ENCODE data around the gene IQCK.
"Not testable (repeated sequence)": the region's sequence is repeated elsewhere in the genome, so short reads cannot be mapped to it uniquely, and the experiment has no call there.

Gene IQCK

GRCh38 chr16:19716728-19717127, 1.3 kb upstream of the IQCK start:
- H3K4me1 ChIP-seq: peaks cover 12% of the 10 kb centered on the region
- not testable (repeated sequence) for H3K9me3 ChIP-seq; DNase-seq (ENCODE audit: low spot score in 2 of 2); H3K27me3 ChIP-seq (ENCODE audit: low read depth)
- H3K36me3 ChIP-seq (replicated peaks): peaks cover 36% of the 10 kb centered on the region
- in situ Hi-C loops (cut with MboI; ENCODE audit: low sequenced_read_pairs): loop anchor here (5.0 kb wide), 1 partner anchor 171 kb away; no protein-coding TSS in a partner anchor
- peak overlapping the region; percentile 84 for H3K4me3 ChIP-seq

DNA sequence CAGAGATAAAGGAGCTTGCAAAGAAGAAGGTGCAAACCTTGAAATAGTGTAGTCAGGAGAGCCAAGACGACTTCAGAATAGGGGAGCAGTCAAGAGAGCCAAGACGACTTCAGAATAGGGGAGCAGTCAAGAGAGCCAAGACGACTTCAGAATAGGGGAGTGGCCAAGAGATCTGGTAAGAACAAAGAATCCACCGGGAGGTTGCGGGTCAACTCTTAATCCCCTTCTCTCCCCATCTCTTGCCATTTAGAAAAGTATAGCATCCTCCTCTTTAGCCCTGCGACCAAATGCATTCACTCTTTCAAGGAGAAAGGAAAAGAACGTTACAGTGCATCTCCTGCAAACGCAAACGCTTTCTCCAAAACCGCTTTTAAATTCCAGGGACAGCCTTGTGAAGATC, 757 bp upstream of the IQCK start:
- Histone ChIP-seq H3K36me3 (replicated peaks) (peaks cover 30% of the 10 kb centered on the region), H3K4me3 (peak overlapping the region; percentile 84), H3K4me1 (peaks cover 12% of the 10 kb centered on the region), H3K27me3 (ENCODE audit: low read depth) (no peaks in the 10 kb centered on the region), H3K9me3 (no peaks in the 10 kb centered on the region)
- in situ Hi-C loops (cut with MboI; ENCODE audit: low sequenced_read_pairs): loop anchor here (5.0 kb wide), 1 partner anchor 170 kb away; no protein-coding TSS in a partner anchor
- DNase-seq (ENCODE audit: low spot score in 2 of 2): peak in 1 of 2 experiments; percentile 30

DNA sequence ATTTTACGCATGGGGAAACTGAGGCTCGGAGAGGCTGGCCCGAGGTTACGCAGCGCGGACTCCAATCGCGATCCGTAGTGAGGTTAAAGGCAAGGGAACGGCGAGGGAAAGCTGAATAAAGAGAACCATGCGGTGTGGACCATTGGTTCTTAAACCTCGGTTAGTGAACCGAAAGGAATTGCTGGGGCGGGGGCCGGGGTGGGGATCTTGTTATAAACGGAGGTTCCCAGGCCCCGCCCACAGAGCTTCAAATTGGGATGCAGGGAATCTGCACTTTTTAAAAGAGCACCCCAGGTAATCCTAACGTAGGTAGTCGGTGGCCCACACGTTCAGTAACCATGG, 524 bp downstream of the IQCK start:
- Histone ChIP-seq H3K27me3 (ENCODE audit: low read depth) (no peaks in the 10 kb centered on the region), H3K4me3 (peak overlapping the region; percentile 84), H3K4me1 (peaks cover 12% of the 10 kb centered on the region), H3K36me3 (replicated peaks) (peaks cover 20% of the 10 kb centered on the region), H3K9me3 (no peaks in the 10 kb centered on the region)
- in situ Hi-C loops (cut with MboI; ENCODE audit: low sequenced_read_pairs): loop anchor here (5.0 kb wide), 1 partner anchor 169 kb away; no protein-coding TSS in a partner anchor
- DNase-seq (ENCODE audit: low spot score in 2 of 2): peak; percentile 27 to 56

DNA sequence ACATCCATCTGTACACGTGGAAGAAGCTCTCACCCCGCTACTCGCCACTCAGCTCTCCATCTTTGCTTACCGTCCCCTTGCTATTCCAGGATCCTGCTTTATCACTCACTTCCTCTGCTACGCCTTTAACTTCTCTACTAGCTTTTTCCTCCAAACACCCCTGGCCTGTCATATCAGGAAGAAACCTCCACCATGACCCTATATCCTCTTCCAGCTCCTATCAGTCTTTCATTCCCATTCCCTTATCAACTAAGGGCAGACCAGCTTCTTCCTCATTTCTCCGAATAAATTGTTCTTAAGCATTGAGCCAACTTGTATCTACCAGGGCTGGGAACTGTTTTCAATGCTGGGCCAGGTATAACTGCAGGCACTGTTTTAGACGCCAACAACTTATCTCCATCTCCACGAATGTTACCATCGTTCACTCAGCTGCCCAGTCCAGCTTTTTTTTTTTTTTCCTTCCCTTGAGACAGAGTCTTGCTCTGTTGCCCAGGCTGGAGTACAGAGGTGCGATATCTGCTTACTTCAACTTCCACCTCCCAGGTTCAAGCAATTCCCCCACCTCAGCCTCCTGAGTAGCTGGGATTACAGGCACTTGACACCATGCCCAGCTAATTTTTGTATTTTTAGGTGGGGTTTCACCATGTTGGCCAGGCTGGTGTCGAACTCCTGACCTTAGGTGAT, 4.3 kb downstream of the IQCK start:
- Histone ChIP-seq H3K36me3 (replicated peaks) (no peaks in the 10 kb centered on the region; the same call in 1 of the 2 replicates), H3K27me3 (ENCODE audit: low read depth) (no peaks in the 10 kb centered on the region), H3K4me3 (no peak overlapping the region), H3K9me3 (no peaks in the 10 kb centered on the region), H3K4me1 (peaks cover 6% of the 10 kb centered on the region)
- no peak for DNase-seq (ENCODE audit: low spot score in 2 of 2)
- in situ Hi-C loops (cut with MboI; ENCODE audit: low sequenced_read_pairs): no loop called here

DNA sequence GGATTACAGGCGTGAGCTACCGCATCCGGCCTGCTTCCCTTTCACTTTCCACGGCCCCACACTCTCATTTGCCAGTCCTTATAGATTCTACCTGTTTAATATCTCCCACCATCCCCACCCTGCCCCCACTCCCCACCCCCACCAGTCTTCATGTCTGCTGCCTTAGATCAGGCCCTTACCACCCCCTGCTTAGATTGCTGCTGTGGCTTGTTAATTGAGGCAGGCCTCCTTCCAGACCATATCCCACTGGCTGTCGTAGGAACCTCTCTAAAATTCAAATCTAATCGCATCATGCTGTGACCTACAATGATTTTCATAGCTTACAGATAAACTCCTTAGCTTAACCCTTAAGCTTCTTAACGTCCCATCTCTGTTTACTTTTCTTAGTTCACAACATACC, 4.9 kb downstream of the IQCK start:
- in situ Hi-C loops (cut with MboI; ENCODE audit: low sequenced_read_pairs): no loop called here
- Histone ChIP-seq H3K36me3 (replicated peaks) (no peaks in the 10 kb centered on the region), H3K9me3 (no peaks in the 10 kb centered on the region), H3K4me1 (peaks cover 6% of the 10 kb centered on the region), H3K4me3 (no peak overlapping the region), H3K27me3 (ENCODE audit: low read depth) (no peaks in the 10 kb centered on the region)
- DNase-seq (ENCODE audit: low spot score in 2 of 2): no peak

GRCh38 chr16:19728636-19728965, 10.5 kb downstream of the IQCK start:
- no peaks in the 10 kb centered on the region for H3K4me1 ChIP-seq
- H3K36me3 ChIP-seq (replicated peaks): no peaks in the 10 kb centered on the region
- no peaks in the 10 kb centered on the region for H3K27me3 ChIP-seq (ENCODE audit: low read depth)
- H3K4me3 ChIP-seq: no peak overlapping the region
- in situ Hi-C loops (cut with MboI; ENCODE audit: low sequenced_read_pairs): no loop called here
- no peak for DNase-seq (ENCODE audit: low spot score in 2 of 2)
- H3K9me3 ChIP-seq: no peaks in the 10 kb centered on the region

DNA sequence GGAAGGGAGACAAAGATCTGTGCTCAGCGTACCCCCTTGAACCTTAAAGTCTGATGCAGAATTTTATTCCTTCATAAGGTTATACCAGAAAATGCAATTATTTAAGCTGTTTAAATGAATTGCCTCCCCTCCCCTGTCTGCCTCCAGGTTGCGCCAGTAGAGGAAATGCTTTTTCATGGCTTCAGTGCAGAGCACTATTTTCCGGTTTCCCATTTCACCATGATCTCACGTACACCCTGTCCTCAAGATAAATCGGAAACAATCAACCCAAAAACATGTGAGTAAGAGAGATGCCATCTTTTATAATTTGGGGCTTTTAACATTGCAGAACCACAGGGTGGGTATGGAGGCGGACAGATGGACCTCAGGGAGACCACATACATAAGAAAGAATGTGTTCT, 15.5 kb downstream of the IQCK start:
- H3K4me1 ChIP-seq: no peaks in the 10 kb centered on the region
- no peaks in the 10 kb centered on the region for H3K36me3 ChIP-seq (replicated peaks)
- DNase-seq (ENCODE audit: low spot score in 2 of 2): no peak
- no peaks in the 10 kb centered on the region for H3K9me3 ChIP-seq
- H3K4me3 ChIP-seq: no peak overlapping the region
- no peaks in the 10 kb centered on the region for H3K27me3 ChIP-seq (ENCODE audit: low read depth)
- in situ Hi-C loops (cut with MboI; ENCODE audit: low sequenced_read_pairs): no loop called here

- DNase-seq (ENCODE audit: low spot score in 2 of 2): no peak
- H3K36me3 ChIP-seq (replicated peaks): no peaks in the 10 kb centered on the region
- in situ Hi-C loops (cut with MboI; ENCODE audit: low sequenced_read_pairs): no loop called here
- H3K4me3 ChIP-seq: no peak overlapping the region
- no peaks in the 10 kb centered on the region for H3K9me3 ChIP-seq
- no peaks in the 10 kb centered on the region for H3K27me3 ChIP-seq (ENCODE audit: low read depth)
- no peaks in the 10 kb centered on the region for H3K4me1 ChIP-seq
These were observed 17.2 kb downstream of the IQCK start for GRCh38 chr16:19735074-19735867.

- DNase-seq (ENCODE audit: low spot score in 2 of 2): no peak
- H3K9me3 ChIP-seq: no peaks in the 10 kb centered on the region
- H3K4me3 ChIP-seq: no peak overlapping the region
- H3K4me1 ChIP-seq: no peaks in the 10 kb centered on the region
- in situ Hi-C loops (cut with MboI; ENCODE audit: low sequenced_read_pairs): no loop called here
- H3K27me3 ChIP-seq (ENCODE audit: low read depth): no peaks in the 10 kb centered on the region
- no peaks in the 10 kb centered on the region for H3K36me3 ChIP-seq (replicated peaks)
These were observed 19.4 kb downstream of the IQCK start for GRCh38 chr16:19737306-19738038.

DNA sequence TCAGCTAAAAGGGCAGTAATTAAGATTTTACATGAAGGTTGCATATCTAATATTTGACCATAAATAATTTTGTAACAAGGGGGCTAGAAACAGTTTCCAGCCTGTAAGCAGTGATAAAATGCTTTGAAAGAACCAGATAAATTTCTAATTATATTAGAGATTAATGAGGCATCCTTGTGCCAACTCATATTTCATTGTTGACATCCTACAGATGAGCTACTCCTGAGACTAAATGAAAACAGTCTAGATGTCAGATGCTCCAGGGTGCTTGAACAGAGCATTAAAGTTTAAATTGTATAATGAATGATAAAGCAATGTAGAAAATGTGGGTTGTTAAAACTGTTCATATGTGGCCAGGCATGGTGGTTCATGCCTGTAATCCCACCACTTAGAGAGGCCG, 23.3 kb downstream of the IQCK start:
- no peaks in the 10 kb centered on the region for H3K27me3 ChIP-seq (ENCODE audit: low read depth)
- DNase-seq (ENCODE audit: low spot score in 2 of 2): no peak
- no peaks in the 10 kb centered on the region for H3K4me1 ChIP-seq

GRCh38 chr16:19743816-19744159, 25.7 kb downstream of the IQCK start:
- H3K27me3 ChIP-seq (ENCODE audit: low read depth): no peaks in the 10 kb centered on the region
- H3K4me3 ChIP-seq: no peak overlapping the region
- DNase-seq (ENCODE audit: low spot score in 2 of 2): no peak
- peaks cover 7% of the 10 kb centered on the region for H3K4me1 ChIP-seq
- H3K9me3 ChIP-seq: no peaks in the 10 kb centered on the region
- H3K36me3 ChIP-seq (replicated peaks): no peaks in the 10 kb centered on the region
- in situ Hi-C loops (cut with MboI; ENCODE audit: low sequenced_read_pairs): no loop called here

More for the DNA sequence above, 23.3 kb downstream of the IQCK start:
- Histone ChIP-seq H3K36me3 (replicated peaks) (no peaks in the 10 kb centered on the region), H3K4me3 (no peak overlapping the region), H3K9me3 (no peaks in the 10 kb centered on the region)
- in situ Hi-C loops (cut with MboI; ENCODE audit: low sequenced_read_pairs): no loop called here

DNA sequence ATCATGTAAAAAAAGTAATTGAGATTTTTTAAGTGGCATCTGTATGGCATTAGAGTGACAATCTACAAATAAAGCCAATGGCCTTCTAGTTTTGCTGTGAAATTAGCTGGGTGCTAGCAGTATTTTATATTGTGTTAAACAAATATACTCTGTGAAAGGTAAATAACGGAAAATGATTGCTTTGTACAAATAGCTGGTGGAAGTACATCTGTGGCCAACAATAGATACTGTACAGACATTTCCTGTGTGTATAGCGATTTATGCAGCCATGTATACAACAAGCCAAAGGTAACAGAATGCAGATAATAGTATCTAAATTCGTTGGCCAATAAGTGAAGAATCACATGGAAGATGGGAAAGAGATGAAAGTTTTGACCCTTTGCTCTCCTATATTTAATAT, 26.6 kb downstream of the IQCK start:
- H3K4me3 ChIP-seq: no peak overlapping the region
- no peaks in the 10 kb centered on the region for H3K36me3 ChIP-seq (replicated peaks)
- H3K9me3 ChIP-seq: no peaks in the 10 kb centered on the region
- no peaks in the 10 kb centered on the region for H3K27me3 ChIP-seq (ENCODE audit: low read depth)
- no peak for DNase-seq (ENCODE audit: low spot score in 2 of 2)
- in situ Hi-C loops (cut with MboI; ENCODE audit: low sequenced_read_pairs): no loop called here
- H3K4me1 ChIP-seq: peaks cover 7% of the 10 kb centered on the region

GRCh38 chr16:19745286-19746010, 27.4 kb downstream of the IQCK start:
- no peaks in the 10 kb centered on the region for H3K9me3 ChIP-seq

More at GRCh38 chr16:19745286-19746010, 27.4 kb downstream of the IQCK start:
- in situ Hi-C loops (cut with MboI; ENCODE audit: low sequenced_read_pairs): no loop called here
- peaks cover 7% of the 10 kb centered on the region for H3K4me1 ChIP-seq
- no peak for DNase-seq (ENCODE audit: low spot score in 2 of 2)
- no peaks in the 10 kb centered on the region for H3K36me3 ChIP-seq (replicated peaks)
- H3K27me3 ChIP-seq (ENCODE audit: low read depth): no peaks in the 10 kb centered on the region
- no peak overlapping the region for H3K4me3 ChIP-seq
